Fibroblast of lung (primary cell): ENCODE data around the gene DOCK3. TPM values are rescaled to one million over a fixed set of nuclear protein-coding genes. Genes with fewer than 3 reads are reported as not detected.

ENCODE experiments used
- DNase-seq, 2 donors: peaks; one replicate each; pipeline versions ENCODE4 v3.0.0 to v3.0.0-alpha.2; 2010; ENCODE audit warnings: low read depth in 2 of 2
- H2AFZ ChIP-seq: 2 replicates; pipeline ENCODE4 v1.5.1; 2012; ENCODE audit warnings: low read length, control low read depth, inconsistent platforms
- H3K27ac ChIP-seq: 2 replicates; pipeline ENCODE4 v1.5.1; 2011; ENCODE audit warnings: low read length, control low read depth; ENCODE audit not compliant: insufficient read depth
- H3K27me3 ChIP-seq: 2 replicates; pipeline ENCODE4 v1.5.1; 2011; ENCODE audit warnings: mild to moderate bottlenecking, low read length; ENCODE audit not compliant: control insufficient read depth, insufficient read depth
- H3K36me3 ChIP-seq: 2 replicates; pipeline ENCODE4 v1.5.1; 2011; ENCODE audit warnings: low read length; ENCODE audit not compliant: control insufficient read depth, insufficient read depth
- H3K4me1 ChIP-seq: 2 replicates; pipeline ENCODE4 v1.5.1; 2011; ENCODE audit warnings: low read length; ENCODE audit not compliant: control insufficient read depth, insufficient read depth; ENCODE audit errors: extremely low read depth
- H3K4me2 ChIP-seq: 2 replicates; pipeline ENCODE4 v1.5.1; 2011; ENCODE audit warnings: low read length, control low read depth; ENCODE audit not compliant: insufficient read depth; ENCODE audit errors: extremely low read depth
- H3K4me3 ChIP-seq, 4 experiments: fragments of 200-600 bp in 1 of 4; sonication (generic) in 1 of 4; replicated peaks in 1 of 4; 2 replicates each; pipeline ENCODE4 v1.5.1; 2011 to 2016; ENCODE audit warnings: low read length in 4 of 4, low read depth in 3 of 4, mild to moderate bottlenecking in 3 of 4, control low read depth in 2 of 4, inconsistent platforms in 1 of 4, mixed read lengths in 1 of 4; ENCODE audit not compliant: insufficient read depth in 1 of 4; ENCODE audit errors: control extremely low read depth in 1 of 4
- H3K79me2 ChIP-seq: 2 replicates; pipeline ENCODE4 v1.5.1; 2012; ENCODE audit warnings: mild to moderate bottlenecking, low read length, inconsistent platforms; ENCODE audit not compliant: control insufficient read depth, insufficient read depth
- H3K9ac ChIP-seq: 2 replicates; pipeline ENCODE4 v1.5.1; 2011; ENCODE audit warnings: mild to moderate bottlenecking, low read length, control low read depth; ENCODE audit not compliant: insufficient read depth
- H3K9me3 ChIP-seq: 2 replicates; pipeline ENCODE4 v1.5.1; 2012; ENCODE audit warnings: low read depth, low read length; ENCODE audit not compliant: control insufficient read depth, insufficient read depth
- H4K20me1 ChIP-seq: 2 replicates; pipeline ENCODE4 v1.5.1; 2011; ENCODE audit warnings: low read length; ENCODE audit not compliant: control insufficient read depth, insufficient read depth; ENCODE audit errors: extremely low read depth
- EZH2 ChIP-seq: IDR thresholded peaks from 2 replicates; pipeline ENCODE4 v1.5.1; 2012; ENCODE audit warnings: low read length, control low read depth, mild to moderate bottlenecking; ENCODE audit errors: missing control alignments
- polyA plus RNA-seq, 2 donors: library from polyadenylated mRNA; depleted of rRNA in 1 of 2; stranded (reverse) in 1 of 2; unstranded in 1 of 2; fragments of >200 nt; gene quantifications; 2 replicates each; pipeline ENCODE4 v1.2.1, GENCODE V29; 2011 to 2012; ENCODE audit warnings: missing spikeins in 1 of 2
- total RNA-seq: library from RNA; depleted of rRNA; stranded (reverse); fragments of >200 nt; gene quantifications from 2 replicates; pipeline ENCODE4 v1.2.1, GENCODE V29; 2014
- TF ChIP-seq, protein P1 (sequence below), 2 donors: IDR thresholded peaks in 1 of 2; conservative IDR thresholded peaks in 1 of 2; 1 replicate in 1 of 2; 2 replicates in 1 of 2; pipeline ENCODE4 v1.5.1; 2011 to 2012; ENCODE audit warnings: low read length in 2 of 2, control low read depth in 1 of 2, inconsistent platforms in 1 of 2, low read depth in 1 of 2, mild to moderate bottlenecking in 1 of 2

DOCK3 gene
- total and polyA plus RNA-seq, 2 donors (not counting 1 experiment from before 2014, with no cell fraction given) = 0.07 to 0.17 TPM

GRCh38 chr3:51390246-51391074 is 715.7 kb downstream of the DOCK3 start:
- peaks cover 1% of the 10 kb centered on the region for H4K20me1 ChIP-seq
- peaks cover 70% of the 10 kb centered on the region for H3K79me2 ChIP-seq
- no peaks in the 10 kb centered on the region for H3K27me3 ChIP-seq
- peaks cover 33% of the 10 kb centered on the region for H3K36me3 ChIP-seq
- TF ChIP-seq EZH2 = no peak
- TF ChIP-seq, protein P1, sequence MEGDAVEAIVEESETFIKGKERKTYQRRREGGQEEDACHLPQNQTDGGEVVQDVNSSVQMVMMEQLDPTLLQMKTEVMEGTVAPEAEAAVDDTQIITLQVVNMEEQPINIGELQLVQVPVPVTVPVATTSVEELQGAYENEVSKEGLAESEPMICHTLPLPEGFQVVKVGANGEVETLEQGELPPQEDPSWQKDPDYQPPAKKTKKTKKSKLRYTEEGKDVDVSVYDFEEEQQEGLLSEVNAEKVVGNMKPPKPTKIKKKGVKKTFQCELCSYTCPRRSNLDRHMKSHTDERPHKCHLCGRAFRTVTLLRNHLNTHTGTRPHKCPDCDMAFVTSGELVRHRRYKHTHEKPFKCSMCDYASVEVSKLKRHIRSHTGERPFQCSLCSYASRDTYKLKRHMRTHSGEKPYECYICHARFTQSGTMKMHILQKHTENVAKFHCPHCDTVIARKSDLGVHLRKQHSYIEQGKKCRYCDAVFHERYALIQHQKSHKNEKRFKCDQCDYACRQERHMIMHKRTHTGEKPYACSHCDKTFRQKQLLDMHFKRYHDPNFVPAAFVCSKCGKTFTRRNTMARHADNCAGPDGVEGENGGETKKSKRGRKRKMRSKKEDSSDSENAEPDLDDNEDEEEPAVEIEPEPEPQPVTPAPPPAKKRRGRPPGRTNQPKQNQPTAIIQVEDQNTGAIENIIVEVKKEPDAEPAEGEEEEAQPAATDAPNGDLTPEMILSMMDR (conservative IDR thresholded peaks at IDR 0.05 in 1 of 2, IDR thresholded peaks at IDR 0.05 in 1 of 2; ENCODE audit: low read depth in 1 of 2, low read length in 2 of 2) = peak in 1 of 2 donors; percentile 82
- H3K27ac ChIP-seq = peak overlapping the region; percentile 13
- no peaks in the 10 kb centered on the region for H3K9me3 ChIP-seq
- no peak overlapping the region for H2AFZ ChIP-seq
- peaks cover 24% of the 10 kb centered on the region for H3K4me1 ChIP-seq
- no peak for DNase-seq
- H3K9ac ChIP-seq = no peak overlapping the region
- H3K4me2 ChIP-seq = peak overlapping the region; percentile 66
- peak overlapping the region in 2 of 4 experiments; percentile 39 to 75 for H3K4me3 ChIP-seq

- peaks cover 1% of the 10 kb centered on the region for H4K20me1 ChIP-seq
- no peak for TF ChIP-seq EZH2
- TF ChIP-seq, protein P1 (conservative IDR thresholded peaks at IDR 0.05 in 1 of 2, IDR thresholded peaks at IDR 0.05 in 1 of 2; ENCODE audit: low read depth in 1 of 2, low read length in 2 of 2) = peak in 1 of 2 donors; percentile 77
- peak within 1 kb of the TSS; percentile 87 for H3K27ac ChIP-seq
- H3K27me3 ChIP-seq = no peaks in the 10 kb centered on the region
- peaks cover 35% of the 10 kb centered on the region for H3K36me3 ChIP-seq
- peaks cover 67% of the 10 kb centered on the region for H3K79me2 ChIP-seq
- H3K4me2 ChIP-seq = peak within 1 kb of the TSS; percentile 66
- H3K9ac ChIP-seq = peak within 1 kb of the TSS; percentile 95
- H3K9me3 ChIP-seq = no peaks in the 10 kb centered on the region
- H3K4me3 ChIP-seq = peak within 1 kb of the TSS; percentile 49 to 75 (median 72)
- DNase-seq = peak; percentile 95 to 96
- H3K4me1 ChIP-seq = peaks cover 24% of the 10 kb centered on the region
- H2AFZ ChIP-seq = no peak within 1 kb of the TSS
Observed at GRCh38 chr3:51391075-51391565, 716.4 kb downstream of the DOCK3 start, which contains the start of gene RBM15B. TSS of gene RBM15B (plus strand) at chr3:51391285. CDS start at chr3:51391400, 115 bp downstream.

DNA sequence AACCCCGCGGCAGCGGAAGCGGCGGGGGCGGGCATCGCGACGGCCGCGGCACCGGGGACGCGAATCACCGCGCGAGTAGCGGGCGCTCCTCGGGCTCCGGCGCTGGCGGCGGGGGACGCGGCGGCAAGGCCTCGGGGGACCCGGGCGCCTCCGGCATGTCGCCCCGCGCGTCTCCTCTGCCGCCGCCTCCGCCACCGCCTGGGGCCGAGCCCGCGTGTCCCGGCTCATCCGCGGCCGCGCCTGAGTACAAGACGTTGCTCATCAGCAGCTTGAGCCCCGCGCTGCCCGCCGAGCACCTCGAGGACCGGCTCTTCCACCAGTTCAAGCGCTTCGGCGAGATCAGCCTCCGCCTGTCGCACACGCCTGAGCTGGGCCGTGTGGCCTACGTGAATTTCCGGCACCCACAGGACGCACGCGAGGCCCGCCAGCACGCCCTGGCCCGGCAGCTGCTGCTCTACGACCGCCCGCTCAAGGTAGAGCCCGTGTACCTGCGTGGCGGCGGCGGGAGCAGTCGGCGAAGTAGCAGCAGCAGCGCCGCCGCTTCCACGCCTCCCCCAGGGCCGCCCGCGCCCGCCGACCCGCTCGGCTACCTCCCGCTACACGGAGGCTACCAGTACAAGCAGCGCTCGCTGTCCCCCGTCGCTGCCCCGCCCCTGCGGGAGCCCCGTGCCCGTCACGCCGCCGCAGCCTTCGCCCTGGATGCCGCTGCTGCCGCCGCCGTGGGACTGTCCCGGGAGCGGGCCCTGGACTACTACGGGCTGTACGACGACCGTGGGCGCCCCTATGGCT is 717.0 kb downstream of the DOCK3 start:
- Histone ChIP-seq H3K4me2 (peak overlapping the region; percentile 53), H2AFZ (no peak overlapping the region), H3K4me1 (peaks cover 21% of the 10 kb centered on the region), H3K79me2 (peaks cover 60% of the 10 kb centered on the region), H3K9ac (peak overlapping the region; percentile 95), H3K9me3 (no peaks in the 10 kb centered on the region), H3K36me3 (peaks cover 35% of the 10 kb centered on the region), H3K4me3 (peak overlapping the region; percentile 51 to 75 (median 72)), H4K20me1 (peaks cover 1% of the 10 kb centered on the region), H3K27me3 (no peaks in the 10 kb centered on the region), H3K27ac (peak overlapping the region; percentile 87)
- TF ChIP-seq EZH2 = no peak
- peak; percentile 33 to 54 for DNase-seq
